Esophagus muscularis mucosa (tissue), 4 donors: ENCODE results near the gene RNU2-1. TPM values are rescaled to one million over a fixed set of nuclear protein-coding genes. Genes with fewer than 3 reads are reported as not detected.

Experiments
- DNase-seq: peaks from one replicate; pipeline ENCODE4 v3.0.0-alpha.2; 2017; ENCODE audit errors: extremely low spot score
- H3K27ac ChIP-seq, 4 donors: fragments of 200-600 bp; sonication (generic); replicated peaks in 1 of 4; 1 replicate in 3 of 4; 2 replicates in 1 of 4; pipeline ENCODE4 v1.5.1; 2016 to 2019; ENCODE audit warnings: mild to moderate bottlenecking in 1 of 4
- H3K27me3 ChIP-seq, 4 donors: fragments of 200-600 bp; sonication (generic); one replicate each; pipeline versions ENCODE4 v1.5.1 to v1.6.0; 2016 to 2019
- H3K36me3 ChIP-seq, 4 donors: fragments of 200-600 bp; sonication (generic); one replicate each; pipeline ENCODE4 v1.5.1; 2016 to 2019
- H3K4me1 ChIP-seq, 4 donors: fragments of 200-600 bp; sonication (generic); one replicate each; pipeline ENCODE4 v1.5.1; 2016 to 2019
- H3K4me3 ChIP-seq, 4 donors: fragments of 200-600 bp; sonication (generic); 1 replicate in 2 of 4; 2 replicates in 2 of 4; pipeline ENCODE4 v1.5.1; 2016 to 2019; ENCODE audit warnings: mild to moderate bottlenecking in 4 of 4, moderate library complexity in 1 of 4
- H3K9me3 ChIP-seq, 4 donors: fragments of 200-600 bp; sonication (generic); 1 replicate in 3 of 4; 2 replicates in 1 of 4; pipeline ENCODE4 v1.5.1; 2016 to 2019
- CTCF ChIP-seq, 3 experiments: fragments of 200-600 bp in 2 of 3; fragments of 450-650 bp in 1 of 3; sonication (generic) in 2 of 3; IDR thresholded peaks; one replicate each; pipeline ENCODE4 v1.5.1; 2017 to 2019; ENCODE audit warnings: antibody characterized with exemption in 3 of 3, mild to moderate bottlenecking in 2 of 3, moderate library complexity in 1 of 3
- EP300 ChIP-seq: sonication (generic); formaldehyde crosslinking; IDR thresholded peaks from one replicate; pipeline ENCODE4 v1.6.1; 2017; ENCODE audit warnings: antibody characterized with exemption
- POLR2A ChIP-seq: fragments of 450-650 bp; IDR thresholded peaks from one replicate; pipeline ENCODE4 v1.6.1; 2017; ENCODE audit warnings: antibody characterized with exemption, moderate library complexity, mild to moderate bottlenecking, low read depth
- POLR2AphosphoS5 ChIP-seq, 2 donors: sonication (generic); formaldehyde crosslinking; IDR thresholded peaks; one replicate each; pipeline ENCODE4 v1.6.1; 2017; ENCODE audit warnings: antibody characterized with exemption in 2 of 2
- WGBS: methylation state at CpG from one replicate; pipeline ENCODE4 v1.1.5; 2018; 5-methylcytosine and 5-hydroxymethylcytosine counted together
- intact Hi-C: fragments of 100-400 bp; cut with DNase I; formaldehyde crosslinking; loops from one replicate; pipeline ENCODE4 v1.15.1; 2023
- total RNA-seq, 4 donors: library from RNA; depleted of rRNA; stranded (reverse); fragments of >200 nt; gene quantifications; one replicate each; pipeline versions ENCODE4 v1.1.0 to v1.2.1, GENCODE V29; 2016

The RNU2-1 gene
- total RNA-seq, 4 donors from 2014 or later: not detected

DNA sequence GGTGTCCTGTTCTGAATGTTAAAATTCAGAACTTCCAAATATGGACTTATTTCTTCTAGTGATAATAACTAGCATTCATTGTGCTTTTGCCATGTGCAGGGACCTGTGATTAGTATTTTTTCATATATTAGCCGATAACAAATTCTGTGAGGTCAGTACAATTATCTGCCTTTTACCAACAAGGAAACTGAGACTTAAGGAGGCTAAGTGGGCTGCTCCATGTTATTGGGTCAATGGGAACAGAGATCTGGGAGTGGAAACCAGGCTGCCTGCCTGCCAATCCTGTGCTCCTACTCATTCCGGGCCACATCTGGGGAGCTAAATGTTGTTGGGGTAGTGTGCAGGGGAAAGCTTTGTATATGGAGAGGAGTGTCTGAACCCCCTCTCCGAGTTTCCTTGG, 18.4 kb downstream of the RNU2-1 start:
- H3K27ac ChIP-seq: no peak overlapping the region
- H3K27me3 ChIP-seq: no peaks in the 10 kb centered on the region
- H3K4me3 ChIP-seq: no peak overlapping the region
- H3K9me3 ChIP-seq: no peaks in the 10 kb centered on the region
- H3K4me1 ChIP-seq: peaks cover 12 to 36% (median 28%) of the 10 kb centered on the region in 4 donors
- DNase-seq: no peak
- H3K36me3 ChIP-seq: peaks cover 0 to 55% (median 29%) of the 10 kb centered on the region in 4 donors
- 92% methylated on average over 3 of the region's 3 CpGs for WGBS
- intact Hi-C loops: no loop called here
- TF ChIP-seq POLR2AphosphoS5 (IDR thresholded peaks at IDR 0.05) (no peak), CTCF (IDR thresholded peaks at IDR 0.05) (no peak), EP300 (no peak), POLR2A (no peak)

- WGBS: 95% methylated on average over 2 of the region's 2 CpGs
- Histone ChIP-seq H3K4me3 (no peak overlapping the region), H3K36me3 (peaks cover 0 to 64% (median 37%) of the 10 kb centered on the region in 4 donors), H3K9me3 (no peaks in the 10 kb centered on the region), H3K27ac (no peak overlapping the region), H3K4me1 (peaks cover 12 to 28% (median 26%) of the 10 kb centered on the region in 4 donors), H3K27me3 (no peaks in the 10 kb centered on the region)
- no peak for DNase-seq
- TF ChIP-seq POLR2A (no peak), EP300 (no peak), POLR2AphosphoS5 (IDR thresholded peaks at IDR 0.05) (no peak), CTCF (IDR thresholded peaks at IDR 0.05) (no peak)
- intact Hi-C loops: loop anchor here (5.0 kb wide), 1 partner anchor 124 kb away; no protein-coding TSS in a partner anchor
These were observed 20.2 kb downstream of the RNU2-1 start for GRCh38 chr17:43213545-43213944.

DNA sequence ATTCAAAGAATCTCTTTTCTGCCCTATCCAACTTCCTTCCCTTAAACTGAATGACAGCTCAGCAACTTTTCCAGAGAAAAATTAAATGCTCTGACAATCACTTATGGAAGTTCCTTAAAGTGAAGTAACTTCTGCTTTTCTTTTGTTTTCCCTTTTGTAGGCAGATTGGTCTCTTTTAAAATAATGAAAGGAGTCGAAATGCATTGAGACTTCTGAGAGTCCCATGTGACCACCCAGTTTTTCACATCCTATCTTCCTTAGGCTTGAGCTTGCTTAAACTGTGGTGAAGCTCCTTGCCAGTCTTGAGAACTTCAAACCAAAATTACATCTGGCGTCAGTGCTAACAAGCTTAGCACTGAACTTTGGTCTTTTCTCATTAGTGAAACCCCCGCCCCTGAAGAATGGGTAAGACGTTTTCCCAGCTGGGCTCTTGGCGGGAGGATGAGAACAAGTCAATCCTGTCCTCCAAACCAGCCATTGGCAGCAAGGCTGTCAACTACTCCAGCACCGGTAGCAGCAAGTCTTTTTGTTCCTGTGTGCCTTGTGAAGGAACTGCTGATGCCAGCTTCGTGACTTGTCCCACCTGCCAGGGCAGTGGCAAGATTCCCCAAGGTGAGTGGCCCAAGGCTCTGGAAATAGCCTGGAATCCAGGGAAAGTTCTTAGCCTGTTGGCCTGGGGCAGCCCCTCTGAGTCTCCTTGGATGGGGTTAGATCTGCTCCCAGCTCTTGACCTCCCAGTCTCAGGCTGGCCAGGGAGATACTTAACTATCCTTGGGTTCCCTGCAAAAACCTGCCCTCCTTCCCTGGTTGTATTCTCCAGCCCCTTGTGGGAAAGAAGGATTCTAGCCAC, 20.9 kb downstream of the RNU2-1 start:
- intact Hi-C loops: loop anchor here (5.0 kb wide), 1 partner anchor 124 kb away; no protein-coding TSS in a partner anchor
- Histone ChIP-seq H3K4me1 (peaks cover 12 to 28% (median 26%) of the 10 kb centered on the region in 4 donors), H3K36me3 (peaks cover 0 to 66% (median 43%) of the 10 kb centered on the region in 4 donors), H3K27ac (peak overlapping the region; percentile 79 to 84 (median 80)), H3K9me3 (no peaks in the 10 kb centered on the region), H3K27me3 (no peaks in the 10 kb centered on the region), H3K4me3 (peak overlapping the region; percentile 59 to 74 (median 65))
- TF ChIP-seq CTCF (IDR thresholded peaks at IDR 0.05) (no peak), POLR2A (no peak), POLR2AphosphoS5 (IDR thresholded peaks at IDR 0.05) (no peak), EP300 (no peak)
- 65% methylated on average over 5 of the region's 7 CpGs for WGBS
- DNase-seq: no peak

GRCh38 chr17:43211480-43212402, 22.0 kb downstream of the RNU2-1 start, which contains the start of gene TMEM106A:
Gene TMEM106A (plus strand): TSS chr17:43211875. CDS start chr17:43213042, 1,167 bp downstream.
- TF ChIP-seq EP300 (no peak), CTCF (IDR thresholded peaks at IDR 0.05) (peak in 2 of 3 experiments; percentile 34 to 39), POLR2AphosphoS5 (IDR thresholded peaks at IDR 0.05) (peak; percentile 69 to 81), POLR2A (no peak)
- peak; percentile 96 for DNase-seq
- H3K27ac ChIP-seq: peak within 1 kb of the TSS; percentile 79 to 84 (median 80)
- WGBS: 5% methylated on average over 49 of the region's 54 CpGs
- peaks cover 2 to 66% (median 48%) of the 10 kb centered on the region in 4 donors for H3K36me3 ChIP-seq
- no peaks in the 10 kb centered on the region for H3K9me3 ChIP-seq
- no peaks in the 10 kb centered on the region for H3K27me3 ChIP-seq
- intact Hi-C loops: loop anchor here (5.0 kb wide), 1 partner anchor 126 kb away; no protein-coding TSS in a partner anchor
- H3K4me1 ChIP-seq: peaks cover 12 to 28% (median 26%) of the 10 kb centered on the region in 4 donors
- H3K4me3 ChIP-seq: peak within 1 kb of the TSS; percentile 59 to 74 (median 65)
